GM12878 (cell line): Measurements from ENCODE around the gene AP3B1.

Experiments
- KDM1A ChIP-seq: fragments of 200-600 bp; sonication (generic); IDR thresholded peaks from 2 replicates; pipeline ENCODE4 v1.6.1; 2016; ENCODE audit warnings: borderline replicate concordance
- SIN3A ChIP-seq: IDR thresholded peaks from 2 replicates; pipeline ENCODE4 v1.6.1; 2012; ENCODE audit warnings: low read depth, low read length, improper control_type of control experiment
- ZBTB33 ChIP-seq: fragments of 450-650 bp; IDR thresholded peaks from 2 replicates; pipeline ENCODE4 v1.6.1; 2017; ENCODE audit warnings: mild to moderate bottlenecking
- TF ChIP-seq, protein P1 (sequence below): IDR thresholded peaks from 2 replicates; pipeline ENCODE4 v1.6.1; 2012; ENCODE audit warnings: mild to moderate bottlenecking, low read depth, low read length

GRCh38 chr5:78237911-78238310 lies 56.6 kb downstream of the AP3B1 start:
- TF ChIP-seq ZBTB33 (no peak), KDM1A (no peak), SIN3A (no peak)
- TF ChIP-seq, protein P1, sequence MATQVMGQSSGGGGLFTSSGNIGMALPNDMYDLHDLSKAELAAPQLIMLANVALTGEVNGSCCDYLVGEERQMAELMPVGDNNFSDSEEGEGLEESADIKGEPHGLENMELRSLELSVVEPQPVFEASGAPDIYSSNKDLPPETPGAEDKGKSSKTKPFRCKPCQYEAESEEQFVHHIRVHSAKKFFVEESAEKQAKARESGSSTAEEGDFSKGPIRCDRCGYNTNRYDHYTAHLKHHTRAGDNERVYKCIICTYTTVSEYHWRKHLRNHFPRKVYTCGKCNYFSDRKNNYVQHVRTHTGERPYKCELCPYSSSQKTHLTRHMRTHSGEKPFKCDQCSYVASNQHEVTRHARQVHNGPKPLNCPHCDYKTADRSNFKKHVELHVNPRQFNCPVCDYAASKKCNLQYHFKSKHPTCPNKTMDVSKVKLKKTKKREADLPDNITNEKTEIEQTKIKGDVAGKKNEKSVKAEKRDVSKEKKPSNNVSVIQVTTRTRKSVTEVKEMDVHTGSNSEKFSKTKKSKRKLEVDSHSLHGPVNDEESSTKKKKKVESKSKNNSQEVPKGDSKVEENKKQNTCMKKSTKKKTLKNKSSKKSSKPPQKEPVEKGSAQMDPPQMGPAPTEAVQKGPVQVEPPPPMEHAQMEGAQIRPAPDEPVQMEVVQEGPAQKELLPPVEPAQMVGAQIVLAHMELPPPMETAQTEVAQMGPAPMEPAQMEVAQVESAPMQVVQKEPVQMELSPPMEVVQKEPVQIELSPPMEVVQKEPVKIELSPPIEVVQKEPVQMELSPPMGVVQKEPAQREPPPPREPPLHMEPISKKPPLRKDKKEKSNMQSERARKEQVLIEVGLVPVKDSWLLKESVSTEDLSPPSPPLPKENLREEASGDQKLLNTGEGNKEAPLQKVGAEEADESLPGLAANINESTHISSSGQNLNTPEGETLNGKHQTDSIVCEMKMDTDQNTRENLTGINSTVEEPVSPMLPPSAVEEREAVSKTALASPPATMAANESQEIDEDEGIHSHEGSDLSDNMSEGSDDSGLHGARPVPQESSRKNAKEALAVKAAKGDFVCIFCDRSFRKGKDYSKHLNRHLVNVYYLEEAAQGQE = no peak
